Chondrocyte (in vitro differentiated cells): ENCODE data around the gene AGPAT2. TPM values are rescaled to one million over a fixed set of nuclear protein-coding genes. Genes with fewer than 3 reads are reported as not detected.

Source experiments
- DNase-seq: peaks from one replicate; pipeline ENCODE4 v3.0.0; 2021; ENCODE audit warnings: mixed read lengths, low spot score
- H3K27ac Mint-ChIP-seq: one replicate; pipeline ENCODE4 v1.8.0; 2021; ENCODE audit warnings: mild to moderate bottlenecking, moderate library complexity, mixed read lengths; ENCODE audit not compliant: unreplicated experiment
- H3K27me3 Mint-ChIP-seq: 2 replicates; pipeline ENCODE4 v1.8.0; 2021; ENCODE audit warnings: low read depth, mixed read lengths
- H3K36me3 Mint-ChIP-seq: 2 replicates; pipeline ENCODE4 v1.8.0; 2021; ENCODE audit warnings: low read depth, mixed read lengths
- H3K4me1 Mint-ChIP-seq: 2 replicates; pipeline ENCODE4 v1.8.0; 2021; ENCODE audit warnings: low read depth, mild to moderate bottlenecking, mixed read lengths
- H3K4me3 Mint-ChIP-seq: one replicate; pipeline ENCODE4 v1.8.0; 2021; ENCODE audit warnings: mild to moderate bottlenecking, moderate library complexity, mixed read lengths; ENCODE audit not compliant: unreplicated experiment
- H3K9me3 Mint-ChIP-seq: 2 replicates; pipeline ENCODE4 v1.8.0; 2021; ENCODE audit warnings: low read depth, mixed read lengths
- CTCF ChIP-seq: fragments of 200-600 bp; sonication (generic); IDR thresholded peaks from 2 replicates; pipeline ENCODE4 v1.5.0; 2021; ENCODE audit warnings: antibody characterized with exemption, mild to moderate bottlenecking, moderate library complexity
- total RNA-seq: library from RNA; stranded (reverse); gene quantifications from 3 replicates; pipeline ENCODE4 v1.2.1, GENCODE V29; 2021

Gene AGPAT2
- total RNA-seq, 1 donor from 2014 or later: 39.8 TPM

GRCh38 chr9:136628268-136628667 is 59.0 kb downstream of the AGPAT2 start:
- H3K9me3 Mint-ChIP-seq: no peaks in the 10 kb centered on the region
- no peak for TF ChIP-seq CTCF
- H3K4me3 Mint-ChIP-seq: no peak overlapping the region
- no peaks in the 10 kb centered on the region for H3K27me3 Mint-ChIP-seq
- H3K36me3 Mint-ChIP-seq: no peaks in the 10 kb centered on the region
- peaks cover 13% of the 10 kb centered on the region for H3K4me1 Mint-ChIP-seq
- H3K27ac Mint-ChIP-seq: peak overlapping the region; percentile 27
- peak; percentile 84 for DNase-seq

- H3K27ac Mint-ChIP-seq: no peak overlapping the region
- no peak for TF ChIP-seq CTCF
Observed at GRCh38 chr9:136627703-136628102, 59.6 kb downstream of the AGPAT2 start.

GRCh38 chr9:136626740-136627642 is 60.3 kb downstream of the AGPAT2 start:
- H3K36me3 Mint-ChIP-seq: no peaks in the 10 kb centered on the region
- no peak for DNase-seq
- no peaks in the 10 kb centered on the region for H3K27me3 Mint-ChIP-seq
- H3K27ac Mint-ChIP-seq: no peak overlapping the region
- no peak for TF ChIP-seq CTCF
- peaks cover 13% of the 10 kb centered on the region for H3K4me1 Mint-ChIP-seq
- H3K9me3 Mint-ChIP-seq: no peaks in the 10 kb centered on the region
- no peak overlapping the region for H3K4me3 Mint-ChIP-seq

More at GRCh38 chr9:136627703-136628102, 59.6 kb downstream of the AGPAT2 start:
- Mint-ChIP-seq H3K27me3 (no peaks in the 10 kb centered on the region), H3K36me3 (no peaks in the 10 kb centered on the region), H3K4me3 (no peak overlapping the region), H3K4me1 (peaks cover 13% of the 10 kb centered on the region), H3K9me3 (no peaks in the 10 kb centered on the region)
- no peak for DNase-seq

GRCh38 chr9:136626066-136626725 is 61.1 kb downstream of the AGPAT2 start:
- Mint-ChIP-seq H3K27ac (peak overlapping the region; percentile 18), H3K27me3 (no peaks in the 10 kb centered on the region)

More at GRCh38 chr9:136626066-136626725, 61.1 kb downstream of the AGPAT2 start:
- Mint-ChIP-seq H3K36me3 (no peaks in the 10 kb centered on the region), H3K4me1 (peaks cover 13% of the 10 kb centered on the region), H3K9me3 (no peaks in the 10 kb centered on the region), H3K4me3 (no peak overlapping the region)
- no peak for TF ChIP-seq CTCF
- no peak for DNase-seq
